ENCODE data around the gene SIL1.

Gene SIL1

GRCh38 chr5:138953387-138954256 is 244.5 kb downstream of the SIL1 start:
- no peak for DNase-seq

- no peak for DNase-seq
Measured at GRCh38 chr5:138952962-138953361, 245.2 kb downstream of the SIL1 start.

- no peak for DNase-seq
Measured at GRCh38 chr5:138951986-138952735, 246.0 kb downstream of the SIL1 start.

- DNase-seq = no peak
Measured at GRCh38 chr5:138951091-138951985, 246.8 kb downstream of the SIL1 start.

GRCh38 chr5:138950421-138951031 is 247.6 kb downstream of the SIL1 start:
- DNase-seq = no peak

GRCh38 chr5:138949988-138950387 is 248.2 kb downstream of the SIL1 start:
- DNase-seq = no peak

- no peak for DNase-seq
Measured at GRCh38 chr5:138949223-138949574, 249.0 kb downstream of the SIL1 start.

GRCh38 chr5:138948471-138949222 is 249.5 kb downstream of the SIL1 start:
- DNase-seq = no peak

- no peak for DNase-seq
Measured at GRCh38 chr5:138947780-138948179, 250.4 kb downstream of the SIL1 start.

- no peak for DNase-seq
Measured at GRCh38 chr5:138946831-138947560, 251.2 kb downstream of the SIL1 start.

GRCh38 chr5:138946241-138946623 is 251.9 kb downstream of the SIL1 start:
- no peak for DNase-seq

GRCh38 chr5:138945421-138946240 is 252.5 kb downstream of the SIL1 start:
- DNase-seq = no peak

- no peak for DNase-seq
Measured at GRCh38 chr5:138944527-138945322, 253.4 kb downstream of the SIL1 start.

- DNase-seq = no peak
Measured at GRCh38 chr5:138943599-138944173, 254.5 kb downstream of the SIL1 start.

- no peak for DNase-seq
Measured at GRCh38 chr5:138942861-138943260, 255.3 kb downstream of the SIL1 start.

GRCh38 chr5:138942066-138942465 is 256.1 kb downstream of the SIL1 start:
- DNase-seq = no peak

GRCh38 chr5:138938526-138938925 is 259.6 kb downstream of the SIL1 start:
- DNase-seq = no peak

GRCh38 chr5:138937392-138938387 is 260.5 kb downstream of the SIL1 start:
- no peak for DNase-seq

Data from activated CD8-positive, alpha-beta memory T cell treated with anti-CD3 and anti-CD28 coated beads, Interleukin-2, amount 50 U/mL, for 4 hours (primary cell).